ENCODE measurements around the gene NOMO2.
"Not testable (repeated sequence)": the region's sequence is repeated elsewhere in the genome, so short reads cannot be mapped to it uniquely, and the experiment has no call there.

NOMO2 gene

GRCh38 chr16:18573887-18574286, 12.0 kb upstream of the NOMO2 start:
- not testable (repeated sequence) for DNase-seq

DNA sequence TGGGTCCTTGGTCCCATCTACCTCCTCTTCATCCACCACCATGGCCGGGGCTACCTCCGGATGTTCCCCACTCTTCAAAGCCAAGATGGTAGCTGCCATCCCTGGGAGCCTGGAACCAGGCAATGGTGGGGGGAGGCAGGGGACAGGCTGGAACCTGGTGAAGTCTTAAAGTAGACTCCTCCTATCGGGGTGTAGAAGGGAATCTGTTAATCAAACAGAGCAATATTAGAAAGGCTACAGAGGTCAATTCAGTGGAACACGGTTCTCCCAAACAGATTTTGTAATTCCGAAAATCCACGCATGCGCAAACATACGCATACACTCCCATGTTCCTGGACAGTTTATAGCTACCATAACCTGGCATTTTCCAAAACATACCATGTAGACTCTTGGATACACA, 11.1 kb upstream of the NOMO2 start:
- not testable (repeated sequence) for DNase-seq

DNA sequence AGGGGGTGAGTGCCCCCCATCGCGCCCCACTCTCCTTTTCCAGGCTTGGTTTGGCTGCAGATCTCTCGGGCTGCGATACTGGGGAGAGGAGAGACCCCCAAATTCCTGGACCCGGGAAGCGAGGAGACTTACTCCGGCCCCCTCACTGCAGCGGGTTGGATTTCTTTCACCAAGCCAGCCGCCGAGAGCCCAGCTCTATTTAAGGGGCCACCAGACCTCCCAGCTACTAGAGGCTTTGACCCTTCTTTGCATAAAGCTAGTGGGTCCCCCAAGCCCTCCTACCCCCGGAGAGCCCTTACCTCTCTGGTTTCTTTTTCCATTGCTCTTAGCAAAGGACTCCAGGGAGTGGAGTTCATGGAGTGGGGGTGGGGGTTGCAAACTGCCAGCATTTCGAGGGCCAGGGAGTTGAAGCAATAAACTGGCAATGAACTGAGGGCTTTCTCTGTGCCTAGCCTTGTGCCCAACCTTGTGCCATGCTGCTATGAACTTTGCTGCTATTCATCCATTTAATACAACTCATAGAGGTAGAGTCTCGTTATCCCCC, 9.5 kb upstream of the NOMO2 start:
- DNase-seq = not testable (repeated sequence)

DNA sequence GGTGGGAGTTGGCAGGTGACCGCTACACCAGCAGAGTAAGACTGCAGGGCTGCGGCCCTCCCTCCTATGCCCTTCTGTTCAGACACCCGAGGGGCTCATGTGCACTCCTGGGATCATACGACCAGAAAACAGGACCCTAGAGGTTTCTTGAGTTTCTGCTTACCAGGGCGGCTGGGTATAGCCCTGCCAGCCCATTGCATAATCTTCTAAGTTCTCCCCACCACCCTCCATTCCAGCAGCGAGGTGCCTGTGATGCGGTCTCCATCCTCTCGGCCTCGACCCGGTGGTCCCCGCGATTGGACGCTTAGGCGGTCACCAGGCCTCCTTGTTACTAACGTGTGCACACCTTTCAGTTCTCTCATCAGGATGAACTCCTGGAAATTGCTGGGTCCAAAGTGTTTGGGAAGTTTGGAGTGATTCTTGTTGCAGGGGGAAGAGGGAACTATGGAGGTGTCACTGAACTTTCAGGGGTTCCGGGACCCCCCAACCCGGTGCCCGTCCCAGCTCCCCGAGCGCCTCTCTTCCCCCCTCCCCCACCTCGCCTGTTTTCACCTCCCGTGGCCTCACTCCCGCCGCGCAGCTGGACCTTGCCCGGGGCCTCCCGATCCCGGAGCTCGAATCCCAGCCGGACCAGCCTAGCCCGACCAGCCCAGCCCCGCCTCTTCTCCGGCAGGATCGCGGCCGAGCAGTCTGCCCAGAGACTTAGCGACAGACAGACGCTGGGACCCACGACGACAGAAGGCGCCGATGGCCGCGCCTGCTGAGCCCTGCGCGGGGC, 8.8 kb upstream of the NOMO2 start:
- DNase-seq = not testable (repeated sequence)

- not testable (repeated sequence) for DNase-seq
Observed at GRCh38 chr16:18560416-18561220, 1.3 kb downstream of the NOMO2 start.

GRCh38 chr16:18553671-18554070, 8.2 kb downstream of the NOMO2 start:
- not testable (repeated sequence) for DNase-seq

DNA sequence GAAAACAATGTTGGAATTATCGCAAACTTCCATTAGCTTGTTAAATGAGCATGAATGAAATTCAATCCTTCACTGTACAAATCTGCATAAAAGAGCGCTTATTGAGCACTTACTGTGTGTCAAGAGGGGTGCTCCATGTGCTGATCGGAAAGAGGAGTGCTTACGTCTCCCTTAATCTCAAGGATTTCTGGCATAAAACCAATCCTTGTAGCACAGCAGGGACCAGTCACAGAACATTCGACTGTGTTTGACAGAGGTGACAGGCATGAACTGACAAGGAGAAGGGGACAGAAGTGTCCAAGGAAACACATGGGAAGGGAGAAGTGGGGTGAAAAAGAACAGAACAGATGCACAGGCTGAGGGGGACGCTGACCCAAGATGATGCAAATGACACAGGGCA, 14.5 kb downstream of the NOMO2 start:
- not testable (repeated sequence) for DNase-seq

DNA sequence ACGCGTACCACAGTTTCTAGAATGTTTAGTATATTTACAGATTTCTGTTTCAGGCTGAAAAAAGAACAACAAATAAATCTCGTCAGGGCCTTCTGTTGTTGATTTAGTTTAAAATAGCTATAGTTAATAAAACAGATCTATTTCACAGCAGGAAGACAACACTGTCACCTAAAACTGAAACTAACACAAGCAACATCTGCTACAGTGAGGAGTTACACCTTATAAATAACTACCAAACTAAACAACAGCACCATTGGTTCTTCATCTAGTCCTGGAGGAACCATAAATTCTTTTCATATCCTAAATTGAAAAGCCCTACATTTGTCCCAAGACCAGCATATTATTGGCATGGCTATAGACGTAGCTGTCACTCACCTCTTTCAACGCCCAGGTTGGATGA, 15.0 kb downstream of the NOMO2 start:
- not testable (repeated sequence) for DNase-seq

- not testable (repeated sequence) for DNase-seq
Observed at GRCh38 chr16:18544232-18545081, 17.4 kb downstream of the NOMO2 start.

GRCh38 chr16:18541912-18542311, 20.0 kb downstream of the NOMO2 start:
- not testable (repeated sequence) for DNase-seq

DNA sequence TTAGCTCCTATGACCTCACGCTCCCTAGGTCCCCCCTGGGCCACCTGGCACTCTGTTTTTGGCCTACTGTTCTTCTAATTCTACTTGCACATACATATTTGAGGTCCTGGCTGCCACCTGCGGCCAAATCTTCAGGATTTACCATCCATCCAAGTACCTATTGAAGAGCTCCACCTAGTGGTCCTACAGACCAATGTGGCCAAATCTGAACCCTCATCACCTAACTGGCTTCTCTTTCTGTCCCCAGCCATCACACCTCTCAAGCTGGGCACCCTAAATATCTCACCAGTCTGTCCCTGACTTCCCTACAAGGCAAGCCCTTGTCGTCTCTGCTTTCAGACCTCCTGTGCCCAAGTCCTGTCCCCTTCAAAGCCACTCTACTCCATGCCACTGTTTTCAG, 24.9 kb downstream of the NOMO2 start:
- DNase-seq = not testable (repeated sequence)

- not testable (repeated sequence) for DNase-seq
Observed at GRCh38 chr16:18535519-18536168, 26.3 kb downstream of the NOMO2 start.

- not testable (repeated sequence) for DNase-seq
Observed at GRCh38 chr16:18534308-18534707, 27.6 kb downstream of the NOMO2 start.

DNA sequence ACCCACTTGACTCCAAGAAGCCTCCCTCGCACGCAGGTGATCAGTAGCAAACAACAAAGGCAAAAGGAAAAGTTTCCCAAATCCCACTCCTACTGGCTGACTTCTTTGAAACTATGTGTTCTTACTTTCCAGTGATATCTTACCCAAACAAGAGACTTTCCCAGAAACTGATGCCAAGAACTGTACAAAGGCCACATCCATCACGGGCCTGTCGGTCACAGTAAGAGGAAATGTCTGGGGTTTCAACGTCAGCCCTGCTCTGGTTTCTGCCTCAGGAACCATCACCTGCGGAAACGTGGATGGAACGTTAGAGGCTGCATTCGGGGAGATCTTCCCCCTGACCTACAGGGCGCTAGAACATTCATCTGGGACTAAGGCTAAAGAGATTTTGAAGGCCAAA, 30.6 kb downstream of the NOMO2 start:
- not testable (repeated sequence) for DNase-seq

DNA sequence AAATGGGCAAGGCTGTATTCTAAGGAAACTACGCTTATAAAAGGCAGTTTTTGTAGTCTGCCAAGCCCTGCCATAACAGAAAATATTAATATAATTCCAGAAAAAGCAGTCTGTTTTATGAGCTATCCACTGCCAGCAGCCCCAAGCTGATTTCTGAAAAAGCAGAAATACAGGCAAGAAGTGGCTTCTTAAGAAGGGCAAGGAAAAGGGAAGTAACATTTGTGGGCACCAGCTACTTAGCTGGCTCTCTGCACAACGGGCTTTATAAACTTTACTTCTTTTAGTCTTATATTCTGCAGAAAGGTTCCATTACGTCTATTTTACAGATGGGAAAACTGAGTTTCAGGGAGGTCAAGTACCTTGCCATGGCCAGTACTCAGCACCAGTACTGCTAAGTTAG, 31.6 kb downstream of the NOMO2 start:
- not testable (repeated sequence) for DNase-seq

GRCh38 chr16:18526547-18526946, 35.4 kb downstream of the NOMO2 start:
- DNase-seq = not testable (repeated sequence)

GRCh38 chr16:18525882-18526482, 35.9 kb downstream of the NOMO2 start:
- not testable (repeated sequence) for DNase-seq

DNA sequence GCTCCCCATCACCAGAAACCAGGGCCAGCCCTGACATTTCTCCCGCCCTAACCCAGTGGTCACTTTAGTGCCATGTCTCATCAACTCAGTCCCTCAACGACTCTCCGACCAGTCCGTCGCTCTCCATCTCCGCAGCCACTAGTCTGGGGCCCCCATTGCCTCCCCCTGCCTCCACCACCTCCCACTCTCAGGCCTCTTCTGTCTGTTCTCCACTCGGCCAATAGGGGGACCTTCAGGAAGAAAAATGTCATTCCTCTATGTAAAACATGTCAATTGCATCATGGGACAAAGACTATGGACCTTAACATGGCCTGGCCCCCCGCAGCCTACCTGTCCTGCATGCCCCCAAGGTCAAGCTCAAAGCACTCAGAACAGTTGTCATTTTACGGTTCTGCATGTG, 39.3 kb downstream of the NOMO2 start:
- DNase-seq = not testable (repeated sequence)

DNA sequence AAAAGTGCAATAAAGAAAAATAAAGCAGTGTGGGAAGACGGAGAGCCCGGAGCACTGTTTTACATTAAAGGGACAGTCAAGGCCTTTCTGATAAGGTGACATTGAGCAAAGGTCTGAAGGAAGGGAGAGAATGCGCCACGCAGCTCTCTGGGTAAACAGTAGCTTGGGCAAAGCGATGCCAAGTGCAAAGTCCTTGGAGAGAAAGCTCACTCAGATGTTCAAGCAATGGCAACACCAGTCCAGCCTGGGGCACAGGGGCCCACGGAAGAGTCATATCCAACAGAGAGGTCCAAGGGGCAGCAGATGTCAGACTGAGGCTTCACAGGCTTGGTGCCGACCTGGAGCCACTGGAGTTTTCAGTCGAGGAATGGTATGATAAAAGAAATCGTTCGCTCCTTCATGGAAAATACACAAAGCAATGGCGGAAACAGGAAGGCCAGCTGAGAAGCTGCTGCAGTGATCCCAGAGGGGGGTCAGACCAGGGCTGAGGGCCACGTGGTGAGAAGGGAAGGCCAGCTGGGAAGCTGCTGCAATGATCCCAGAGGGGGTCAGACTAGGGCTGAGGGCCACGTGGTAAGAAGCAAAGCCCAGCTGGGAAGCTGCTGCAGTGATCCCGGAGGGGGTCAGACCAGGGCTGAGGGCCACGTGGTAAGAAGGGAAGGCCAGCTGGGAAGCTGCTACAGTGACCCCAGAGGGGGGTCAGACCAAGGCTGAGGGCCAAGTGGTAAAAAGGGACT, 40.3 kb downstream of the NOMO2 start:
- DNase-seq = not testable (repeated sequence)

DNA sequence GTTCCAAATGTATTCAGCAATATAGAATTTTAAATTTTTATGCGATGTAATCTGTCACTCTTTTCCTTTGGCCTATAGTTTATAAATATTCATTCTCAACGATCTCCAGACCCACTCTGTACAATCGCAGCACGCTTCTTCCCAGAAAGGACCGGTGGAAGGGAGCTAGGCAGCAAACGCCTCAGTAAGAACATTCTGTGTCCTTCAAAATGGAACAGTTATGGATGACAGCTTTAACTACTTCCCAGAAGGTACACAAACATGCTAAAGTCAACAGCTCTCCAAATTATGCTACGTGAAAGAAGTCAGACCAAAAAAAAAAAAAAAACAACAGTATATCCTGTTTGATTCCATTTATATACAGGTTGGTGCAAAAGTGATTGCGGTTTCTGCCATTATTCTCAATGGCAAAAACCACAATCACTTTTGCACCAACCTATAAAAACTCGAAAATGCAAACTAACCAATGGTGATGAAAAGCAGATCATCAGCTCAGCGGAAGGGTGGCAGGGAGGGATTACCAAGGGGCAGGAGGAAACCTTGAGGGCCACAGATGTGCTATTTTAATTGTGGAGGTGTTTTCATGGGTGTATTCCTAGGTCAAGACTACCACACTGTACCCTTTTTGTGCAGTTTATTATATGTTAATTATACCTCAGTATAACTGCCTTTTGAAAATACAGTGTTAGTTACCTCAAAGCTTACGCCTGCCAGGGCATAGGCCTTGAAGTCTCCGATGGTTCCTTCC, 43.2 kb downstream of the NOMO2 start:
- not testable (repeated sequence) for DNase-seq
